KMS-11 (cell line): ENCODE measurements around the gene P2RX1.

Experiments used
- H2AFZ ChIP-seq: fragments of 200-600 bp; sonication (generic); 2 replicates; pipeline ENCODE4 v1.6.1; 2016; ENCODE audit warnings: antibody characterized with exemption, mixed run types, low read depth
- H3K27ac ChIP-seq: fragments of 200-600 bp; sonication (generic); 2 replicates; pipeline ENCODE4 v1.6.1; 2016; ENCODE audit warnings: mild to moderate bottlenecking, mixed run types
- H3K27me3 ChIP-seq: fragments of 200-600 bp; sonication (generic); 2 replicates; pipeline ENCODE4 v1.6.1; 2017; ENCODE audit warnings: mild to moderate bottlenecking, low read depth, mixed run types, moderate library complexity; ENCODE audit not compliant: insufficient read depth
- H3K36me3 ChIP-seq: fragments of 200-600 bp; sonication (generic); 2 replicates; pipeline ENCODE4 v1.6.1; 2017; ENCODE audit warnings: mild to moderate bottlenecking, mixed run types; ENCODE audit not compliant: insufficient read depth
- H3K4me1 ChIP-seq: fragments of 200-600 bp; sonication (generic); 2 replicates; pipeline ENCODE4 v1.6.1; 2016; ENCODE audit warnings: mild to moderate bottlenecking, low read depth, mixed run types; ENCODE audit not compliant: poor library complexity, severe bottlenecking
- H3K4me2 ChIP-seq: fragments of 200-600 bp; sonication (generic); 2 replicates; pipeline ENCODE4 v1.7.0; 2016; ENCODE audit warnings: mild to moderate bottlenecking, mixed run types
- H3K4me3 ChIP-seq: fragments of 200-600 bp; sonication (generic); IDR thresholded peaks from 2 replicates; pipeline ENCODE4 v1.6.1; 2017; ENCODE audit warnings: low read depth, low read length, mixed read lengths; ENCODE audit not compliant: insufficient read depth
- H3K79me2 ChIP-seq: fragments of 200-600 bp; sonication (generic); 2 replicates; pipeline ENCODE4 v1.6.1; 2016; ENCODE audit warnings: low read depth, mixed run types; ENCODE audit not compliant: insufficient read depth
- H3K9ac ChIP-seq: fragments of 200-600 bp; sonication (generic); 2 replicates; pipeline ENCODE4 v1.6.1; 2016; ENCODE audit warnings: mild to moderate bottlenecking, mixed run types
- H4K20me1 ChIP-seq: fragments of 200-600 bp; sonication (generic); 2 replicates; pipeline ENCODE4 v1.6.1; 2016; ENCODE audit warnings: mild to moderate bottlenecking, mixed run types; ENCODE audit not compliant: insufficient read depth
- CTCF ChIP-seq: fragments of 200-600 bp; sonication (generic); conservative IDR thresholded peaks from 2 replicates; pipeline ENCODE4 v1.6.1; 2017; ENCODE audit warnings: low read depth, mild to moderate bottlenecking, antibody characterized with exemption, low read length, moderate library complexity, mixed read lengths

Gene P2RX1

DNA sequence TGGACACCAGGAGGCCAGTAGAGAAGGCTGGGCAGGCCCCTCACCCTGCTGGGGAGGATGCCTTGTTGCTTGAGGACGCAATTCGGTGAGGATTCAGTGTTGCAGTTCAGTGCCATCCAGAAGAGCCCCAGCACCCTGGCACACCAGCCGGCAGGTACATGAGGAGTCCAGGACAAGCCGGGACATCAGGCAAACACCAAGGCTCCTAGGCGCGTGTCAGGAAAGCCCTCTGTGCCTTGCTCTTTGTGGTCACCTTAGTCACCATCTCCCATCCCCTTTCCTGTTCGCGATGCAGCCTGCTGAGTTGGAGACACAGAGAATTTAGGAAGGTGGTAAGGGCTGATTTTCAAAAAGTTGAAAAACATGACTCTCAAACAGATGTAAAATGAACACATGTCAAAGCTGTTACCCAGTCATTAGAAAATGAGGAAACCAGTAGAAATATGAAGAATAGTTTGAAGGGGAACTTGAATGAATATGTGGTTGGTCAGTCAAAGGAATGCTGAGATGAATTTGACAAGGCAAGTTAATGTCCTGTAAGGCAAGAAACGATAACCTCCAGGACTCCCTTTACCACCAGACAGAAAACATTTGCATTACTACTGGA lies 67.9 kb downstream of the P2RX1 start:
- Histone ChIP-seq H3K36me3 (no peaks in the 10 kb centered on the region), H3K27me3 (no peaks in the 10 kb centered on the region), H3K4me3 (no peak overlapping the region), H3K4me2 (no peak overlapping the region), H2AFZ (no peak overlapping the region), H3K79me2 (peaks cover 20% of the 10 kb centered on the region), H3K27ac (no peak overlapping the region), H3K4me1 (peaks cover 7% of the 10 kb centered on the region), H4K20me1 (no peaks in the 10 kb centered on the region), H3K9ac (no peak overlapping the region)
- no peak for TF ChIP-seq CTCF

- no peak for TF ChIP-seq CTCF
- H3K27ac ChIP-seq, result no peak overlapping the region
- H3K36me3 ChIP-seq, result no peaks in the 10 kb centered on the region
- H3K4me1 ChIP-seq, result peaks cover 7% of the 10 kb centered on the region
- no peak overlapping the region for H3K4me3 ChIP-seq
- H3K79me2 ChIP-seq, result peaks cover 20% of the 10 kb centered on the region
- H3K4me2 ChIP-seq, result no peak overlapping the region
- no peak overlapping the region for H3K9ac ChIP-seq
- H2AFZ ChIP-seq, result no peak overlapping the region
- H3K27me3 ChIP-seq, result no peaks in the 10 kb centered on the region
- no peaks in the 10 kb centered on the region for H4K20me1 ChIP-seq
Observed at GRCh38 chr17:3847165-3847670, 69.0 kb downstream of the P2RX1 start.
